HepG2 (cell line): ENCODE measurements around the gene FANCL.

Experiments used
- MAFK ChIP-seq, 2 experiments: IDR thresholded peaks in 1 of 2; conservative IDR thresholded peaks in 1 of 2; 2 replicates each; pipeline ENCODE4 v1.6.1; 2011; ENCODE audit warnings: improper control_type of control experiment in 2 of 2, low read length in 2 of 2
- MED8 ChIP-seq: sonication (generic); formaldehyde crosslinking; IDR thresholded peaks from 2 replicates; pipeline ENCODE4 v1.8.1; 2023; ENCODE audit warnings: mild to moderate bottlenecking, missing genetic modification reagents; ENCODE audit not compliant: insufficient replicate concordance
- YY1 ChIP-seq: IDR thresholded peaks from 2 replicates; pipeline ENCODE4 v1.6.1; 2011; ENCODE audit warnings: low read length, low read depth, moderate library complexity, mild to moderate bottlenecking; ENCODE audit not compliant: insufficient read depth, insufficient replicate concordance
- ZNF24 ChIP-seq: fragments of 450-650 bp; IDR thresholded peaks from 2 replicates; pipeline ENCODE4 v1.6.1; 2017; ENCODE audit warnings: antibody characterized with exemption, mild to moderate bottlenecking
- ZNF512 ChIP-seq: sonication (generic); formaldehyde crosslinking; IDR thresholded peaks from 2 replicates; pipeline ENCODE4 v1.4.0; 2020; ENCODE audit warnings: mild to moderate bottlenecking, missing genetic modification reagents

- TF ChIP-seq ZNF512 (CRISPR knock-in tag) (no peak), MAFK (conservative IDR thresholded peaks at IDR 0.05 in 1 of 2, IDR thresholded peaks at IDR 0.05 in 1 of 2; ENCODE audit: low read length in 2 of 2) (0 out of 4 replicates have a peak, but pooled peaks of 1 of the 2 experiments have one; percentile 8), MED8 (no peak), ZNF24 (no peak), YY1 (no peak)
These were observed 100.5 kb downstream of the FANCL start for GRCh38 chr2:58140508-58141072.
